HL-60 (cell line): ENCODE results near the gene RAPGEF2.

ENCODE experiments used
- DNase-seq, 2 experiments: peaks; one replicate each; pipeline ENCODE4 v3.0.0-alpha.2; 2010 to 2020; ENCODE audit warnings: low read depth in 1 of 2, low spot score in 1 of 2
- H3K27ac ChIP-seq: fragments of 250-450 bp; sonication (Bioruptor Pico); replicated peaks from 2 replicates; pipeline ENCODE4 v1.5.1; 2020; ENCODE audit warnings: mild to moderate bottlenecking, moderate library complexity
- H3K27me3 ChIP-seq: fragments of 250-450 bp; sonication (Bioruptor Pico); 2 replicates; pipeline ENCODE4 v1.5.1; 2021; ENCODE audit warnings: mild to moderate bottlenecking, moderate library complexity; ENCODE audit not compliant: insufficient read depth, poor library complexity, severe bottlenecking
- H3K4me3 ChIP-seq: replicated peaks from 2 replicates; pipeline ENCODE4 v1.5.1; 2011; ENCODE audit warnings: mild to moderate bottlenecking, control low read depth, low read length; ENCODE audit not compliant: insufficient read depth
- CTCF ChIP-seq: IDR thresholded peaks from one replicate; pipeline ENCODE4 v1.5.1; 2011; ENCODE audit warnings: low read length, control low read depth, inconsistent platforms; ENCODE audit not compliant: insufficient read depth
- GABPA ChIP-seq: IDR thresholded peaks from 2 replicates; pipeline ENCODE4 v1.6.1; 2012; ENCODE audit warnings: low read depth
- POLR2AphosphoS5 ChIP-seq: IDR thresholded peaks from 2 replicates; pipeline ENCODE4 v1.6.1; 2012; ENCODE audit warnings: low read depth
- REST ChIP-seq: IDR thresholded peaks from 2 replicates; pipeline ENCODE4 v1.6.1; 2012; ENCODE audit warnings: low read depth; ENCODE audit not compliant: insufficient replicate concordance
- SPI1 ChIP-seq: IDR thresholded peaks from 2 replicates; pipeline ENCODE4 v1.6.1; 2012; ENCODE audit warnings: low read depth, mild to moderate bottlenecking, borderline replicate concordance

RAPGEF2 gene

GRCh38 chr4:159326480-159326879 lies 223.6 kb downstream of the RAPGEF2 start:
- H3K27me3 ChIP-seq, result no peaks in the 10 kb centered on the region
- no peak for DNase-seq
- no peak for TF ChIP-seq GABPA
- TF ChIP-seq REST, result no peak
- no peak for TF ChIP-seq CTCF
- no peak for TF ChIP-seq POLR2AphosphoS5
- no peak for TF ChIP-seq SPI1

GRCh38 chr4:159328766-159329165 lies 225.9 kb downstream of the RAPGEF2 start:
- no peak overlapping the region for H3K27ac ChIP-seq
- TF ChIP-seq GABPA (no peak), REST (no peak), CTCF (no peak), POLR2AphosphoS5 (no peak), SPI1 (no peak)

More at GRCh38 chr4:159326480-159326879, 223.6 kb downstream of the RAPGEF2 start:
- no peak overlapping the region for H3K4me3 ChIP-seq
- no peak overlapping the region for H3K27ac ChIP-seq

GRCh38 chr4:159334461-159334860 lies 231.6 kb downstream of the RAPGEF2 start:
- TF ChIP-seq SPI1, result no peak
- no peak for TF ChIP-seq REST
- no peak for TF ChIP-seq POLR2AphosphoS5
- no peak for TF ChIP-seq GABPA
- no peak for TF ChIP-seq CTCF
- no peak overlapping the region for H3K4me3 ChIP-seq
- H3K27ac ChIP-seq, result no peak overlapping the region
- H3K27me3 ChIP-seq, result no peaks in the 10 kb centered on the region
- no peak for DNase-seq

More at GRCh38 chr4:159328766-159329165, 225.9 kb downstream of the RAPGEF2 start:
- H3K27me3 ChIP-seq, result no peaks in the 10 kb centered on the region
- DNase-seq, result no peak
- no peak overlapping the region for H3K4me3 ChIP-seq
